ENCODE results near the gene NOP53.

- TF ChIP-seq CTCF (IDR thresholded peaks at IDR 0.05; ENCODE audit: control extremely low read depth in 1 of 3, insufficient read depth in 1 of 3, low read depth in 1 of 3, low read length in 3 of 3), result no peak
- peak; percentile 94 to 97 for TF ChIP-seq POLR2A (IDR thresholded peaks at IDR 0.05; ENCODE audit: control extremely low read depth in 1 of 2, low read depth in 2 of 2, low read length in 2 of 2)
These were observed at the start of gene NOP53 for GRCh38 chr19:47745010-47745901.
